HepG2 (cell line): Measurements from ENCODE around the gene ADAMTS16.

ENCODE experiments used
- EZH2 ChIP-seq: conservative IDR thresholded peaks from 2 replicates; pipeline ENCODE4 v1.6.1; 2012; ENCODE audit warnings: mild to moderate bottlenecking, low read depth, low read length, moderate library complexity
- ISX ChIP-seq: sonication (generic); formaldehyde crosslinking; conservative IDR thresholded peaks from 2 replicates; pipeline ENCODE4 v1.5.0; 2020; ENCODE audit warnings: missing genetic modification reagents
- PRPF4 ChIP-seq: fragments of 200-400 bp; formaldehyde crosslinking; IDR thresholded peaks from 2 replicates; pipeline ENCODE4 v1.6.1; 2016; ENCODE audit warnings: low read length, low read depth; ENCODE audit not compliant: poor library complexity, severe bottlenecking
- RELA ChIP-seq: sonication (generic); formaldehyde crosslinking; IDR thresholded peaks from 2 replicates; pipeline ENCODE4 v1.4.0; 2020; ENCODE audit warnings: missing genetic modification reagents
- ZFY ChIP-seq: sonication (generic); formaldehyde crosslinking; IDR thresholded peaks from 2 replicates; pipeline ENCODE4 v1.4.0; 2020; ENCODE audit warnings: missing genetic modification reagents
- ZNF569 ChIP-seq: sonication (generic); formaldehyde crosslinking; IDR thresholded peaks from 2 replicates; pipeline ENCODE4 v1.5.0; 2020; ENCODE audit warnings: mild to moderate bottlenecking, missing genetic modification reagents, moderate library complexity, borderline replicate concordance
- TF ChIP-seq, protein P1 (sequence below): sonication (generic); formaldehyde crosslinking; IDR thresholded peaks from 2 replicates; pipeline ENCODE4 v1.4.0; 2020; ENCODE audit warnings: missing genetic modification reagents, low read depth, mild to moderate bottlenecking, borderline replicate concordance
- TF ChIP-seq, protein P2 (sequence below): sonication (generic); formaldehyde crosslinking; IDR thresholded peaks from 2 replicates; pipeline ENCODE4 v1.5.0; 2020; ENCODE audit warnings: mild to moderate bottlenecking, missing genetic modification reagents, moderate library complexity
- TF ChIP-seq, protein P3 (sequence below): sonication (generic); formaldehyde crosslinking; IDR thresholded peaks from 2 replicates; pipeline ENCODE4 v1.4.0; 2020; ENCODE audit warnings: missing genetic modification reagents

DNA sequence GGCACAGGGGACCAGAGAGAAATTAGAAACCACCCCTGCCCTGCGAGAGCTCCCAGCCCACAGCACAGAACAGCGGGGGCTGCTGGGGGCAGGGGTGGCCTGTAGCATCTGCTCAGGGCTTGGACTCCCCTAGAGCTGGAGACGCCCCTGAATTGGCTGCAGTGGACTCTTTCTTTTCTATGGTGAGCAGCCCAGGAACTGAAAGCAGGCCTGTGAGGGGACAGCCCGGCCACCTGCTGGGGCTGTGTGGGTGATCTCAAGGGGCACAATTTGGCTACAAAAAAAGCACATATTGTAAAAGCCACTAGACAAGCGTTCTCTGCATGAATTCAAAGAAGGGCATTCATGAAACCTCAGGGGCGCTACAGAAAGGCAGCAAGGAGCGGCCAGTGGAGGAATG, 224.8 kb downstream of the ADAMTS16 start:
- no peak for TF ChIP-seq ZNF569 (CRISPR knock-in tag)
- TF ChIP-seq, protein P1, sequence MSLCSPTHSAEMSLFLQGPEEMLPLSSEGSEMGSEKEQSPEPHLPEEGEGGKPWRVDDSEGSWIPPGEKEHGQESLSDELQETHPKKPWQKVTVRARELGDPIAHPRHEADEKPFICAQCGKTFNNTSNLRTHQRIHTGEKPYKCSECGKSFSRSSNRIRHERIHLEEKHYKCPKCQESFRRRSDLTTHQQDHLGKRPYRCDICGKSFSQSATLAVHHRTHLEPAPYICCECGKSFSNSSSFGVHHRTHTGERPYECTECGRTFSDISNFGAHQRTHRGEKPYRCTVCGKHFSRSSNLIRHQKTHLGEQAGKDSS (CRISPR knock-in tag) = no peak
- no peak for TF ChIP-seq EZH2
- TF ChIP-seq, protein P2, sequence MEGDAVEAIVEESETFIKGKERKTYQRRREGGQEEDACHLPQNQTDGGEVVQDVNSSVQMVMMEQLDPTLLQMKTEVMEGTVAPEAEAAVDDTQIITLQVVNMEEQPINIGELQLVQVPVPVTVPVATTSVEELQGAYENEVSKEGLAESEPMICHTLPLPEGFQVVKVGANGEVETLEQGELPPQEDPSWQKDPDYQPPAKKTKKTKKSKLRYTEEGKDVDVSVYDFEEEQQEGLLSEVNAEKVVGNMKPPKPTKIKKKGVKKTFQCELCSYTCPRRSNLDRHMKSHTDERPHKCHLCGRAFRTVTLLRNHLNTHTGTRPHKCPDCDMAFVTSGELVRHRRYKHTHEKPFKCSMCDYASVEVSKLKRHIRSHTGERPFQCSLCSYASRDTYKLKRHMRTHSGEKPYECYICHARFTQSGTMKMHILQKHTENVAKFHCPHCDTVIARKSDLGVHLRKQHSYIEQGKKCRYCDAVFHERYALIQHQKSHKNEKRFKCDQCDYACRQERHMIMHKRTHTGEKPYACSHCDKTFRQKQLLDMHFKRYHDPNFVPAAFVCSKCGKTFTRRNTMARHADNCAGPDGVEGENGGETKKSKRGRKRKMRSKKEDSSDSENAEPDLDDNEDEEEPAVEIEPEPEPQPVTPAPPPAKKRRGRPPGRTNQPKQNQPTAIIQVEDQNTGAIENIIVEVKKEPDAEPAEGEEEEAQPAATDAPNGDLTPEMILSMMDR (CRISPR knock-in tag) = no peak
- no peak for TF ChIP-seq ZFY
- TF ChIP-seq RELA (CRISPR knock-in tag) = no peak
- TF ChIP-seq, protein P3, sequence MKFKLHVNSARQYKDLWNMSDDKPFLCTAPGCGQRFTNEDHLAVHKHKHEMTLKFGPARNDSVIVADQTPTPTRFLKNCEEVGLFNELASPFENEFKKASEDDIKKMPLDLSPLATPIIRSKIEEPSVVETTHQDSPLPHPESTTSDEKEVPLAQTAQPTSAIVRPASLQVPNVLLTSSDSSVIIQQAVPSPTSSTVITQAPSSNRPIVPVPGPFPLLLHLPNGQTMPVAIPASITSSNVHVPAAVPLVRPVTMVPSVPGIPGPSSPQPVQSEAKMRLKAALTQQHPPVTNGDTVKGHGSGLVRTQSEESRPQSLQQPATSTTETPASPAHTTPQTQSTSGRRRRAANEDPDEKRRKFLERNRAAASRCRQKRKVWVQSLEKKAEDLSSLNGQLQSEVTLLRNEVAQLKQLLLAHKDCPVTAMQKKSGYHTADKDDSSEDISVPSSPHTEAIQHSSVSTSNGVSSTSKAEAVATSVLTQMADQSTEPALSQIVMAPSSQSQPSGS (CRISPR knock-in tag) = no peak
- TF ChIP-seq ISX = no peak
- no peak for TF ChIP-seq PRPF4
